ENCODE results near the gene ARMCX2.

DNA sequence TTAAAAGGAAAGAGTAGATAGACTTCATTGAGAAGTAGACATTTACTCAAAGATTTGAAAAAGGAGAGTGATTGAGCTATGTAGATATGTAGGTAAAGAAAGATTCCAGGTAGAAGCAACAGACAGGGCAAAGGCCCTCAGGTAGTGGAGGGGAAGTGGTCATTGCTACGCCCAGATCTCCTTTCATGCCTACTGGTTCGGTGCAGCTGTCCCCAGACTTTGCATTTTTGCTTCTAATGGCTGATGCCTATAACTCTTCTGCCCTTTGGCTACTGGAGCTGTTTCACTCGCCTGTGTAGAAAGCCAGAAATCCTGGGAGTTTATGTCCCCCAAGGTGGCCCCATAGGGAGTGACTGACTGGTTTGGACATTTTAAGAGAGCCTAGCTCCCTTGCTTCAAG lies 16.9 kb upstream of the ARMCX2 start:
- no peak for TF ChIP-seq POLR2AphosphoS5 (IDR thresholded peaks at IDR 0.05; ENCODE audit: low read depth, low read length)
- TF ChIP-seq, protein P1, sequence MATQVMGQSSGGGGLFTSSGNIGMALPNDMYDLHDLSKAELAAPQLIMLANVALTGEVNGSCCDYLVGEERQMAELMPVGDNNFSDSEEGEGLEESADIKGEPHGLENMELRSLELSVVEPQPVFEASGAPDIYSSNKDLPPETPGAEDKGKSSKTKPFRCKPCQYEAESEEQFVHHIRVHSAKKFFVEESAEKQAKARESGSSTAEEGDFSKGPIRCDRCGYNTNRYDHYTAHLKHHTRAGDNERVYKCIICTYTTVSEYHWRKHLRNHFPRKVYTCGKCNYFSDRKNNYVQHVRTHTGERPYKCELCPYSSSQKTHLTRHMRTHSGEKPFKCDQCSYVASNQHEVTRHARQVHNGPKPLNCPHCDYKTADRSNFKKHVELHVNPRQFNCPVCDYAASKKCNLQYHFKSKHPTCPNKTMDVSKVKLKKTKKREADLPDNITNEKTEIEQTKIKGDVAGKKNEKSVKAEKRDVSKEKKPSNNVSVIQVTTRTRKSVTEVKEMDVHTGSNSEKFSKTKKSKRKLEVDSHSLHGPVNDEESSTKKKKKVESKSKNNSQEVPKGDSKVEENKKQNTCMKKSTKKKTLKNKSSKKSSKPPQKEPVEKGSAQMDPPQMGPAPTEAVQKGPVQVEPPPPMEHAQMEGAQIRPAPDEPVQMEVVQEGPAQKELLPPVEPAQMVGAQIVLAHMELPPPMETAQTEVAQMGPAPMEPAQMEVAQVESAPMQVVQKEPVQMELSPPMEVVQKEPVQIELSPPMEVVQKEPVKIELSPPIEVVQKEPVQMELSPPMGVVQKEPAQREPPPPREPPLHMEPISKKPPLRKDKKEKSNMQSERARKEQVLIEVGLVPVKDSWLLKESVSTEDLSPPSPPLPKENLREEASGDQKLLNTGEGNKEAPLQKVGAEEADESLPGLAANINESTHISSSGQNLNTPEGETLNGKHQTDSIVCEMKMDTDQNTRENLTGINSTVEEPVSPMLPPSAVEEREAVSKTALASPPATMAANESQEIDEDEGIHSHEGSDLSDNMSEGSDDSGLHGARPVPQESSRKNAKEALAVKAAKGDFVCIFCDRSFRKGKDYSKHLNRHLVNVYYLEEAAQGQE (IDR thresholded peaks at IDR 0.05; ENCODE audit: insufficient read depth in 1 of 2, low read depth in 2 of 2, low read length in 2 of 2), result no peak
- no peak for TF ChIP-seq TAF1 (IDR thresholded peaks at IDR 0.05; ENCODE audit: borderline replicate concordance, insufficient read depth, low read length)
- TF ChIP-seq SIN3A (IDR thresholded peaks at IDR 0.05; ENCODE audit: borderline replicate concordance, insufficient read depth, low read length), result no peak
- no peak for TF ChIP-seq FOXP2 (optimal IDR thresholded peaks at IDR 0.05; ENCODE audit: borderline replicate concordance, extremely low read depth, extremely low read length, insufficient read depth)
